ENCODE results near the gene NCMAP.
"Not testable (repeated sequence)": the region's sequence is repeated elsewhere in the genome, so short reads cannot be mapped to it uniquely, and the experiment has no call there.

Gene NCMAP

DNA sequence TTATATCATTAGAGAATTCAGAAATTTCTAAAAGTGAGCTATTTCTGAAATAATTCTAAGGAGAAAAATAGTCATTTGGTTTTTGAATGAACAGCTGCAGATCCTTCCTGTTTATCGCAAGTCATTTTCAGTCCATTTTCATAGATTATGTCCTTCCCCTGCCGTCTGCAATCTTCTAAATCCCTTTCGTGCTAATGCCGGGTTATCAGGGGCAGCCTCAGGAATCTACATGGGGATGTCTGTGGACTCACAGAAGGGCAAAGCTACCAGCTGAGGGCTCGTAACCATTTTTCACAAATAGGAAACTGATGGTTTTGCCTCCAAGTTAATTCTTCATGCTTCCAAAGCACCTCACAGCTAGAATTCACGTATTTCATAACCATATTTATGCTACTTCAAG, 30.3 kb upstream of the NCMAP start:
- no peaks in the 10 kb centered on the region for H3K79me2 ChIP-seq (ENCODE audit: insufficient read depth, low read depth)
- H3K4me2 ChIP-seq: no peak overlapping the region
- no peak overlapping the region for H3K9ac ChIP-seq
- no peaks in the 10 kb centered on the region for H3K27me3 ChIP-seq (ENCODE audit: insufficient read depth, low read depth)
- H3K36me3 ChIP-seq (ENCODE audit: insufficient read depth): no peaks in the 10 kb centered on the region
- H3K4me1 ChIP-seq (ENCODE audit: low read depth, poor library complexity, severe bottlenecking): no peaks in the 10 kb centered on the region
- no peak overlapping the region for H3K27ac ChIP-seq
- no peaks in the 10 kb centered on the region for H4K20me1 ChIP-seq (ENCODE audit: insufficient read depth)
- TF ChIP-seq CTCF (conservative IDR thresholded peaks at IDR 0.05; ENCODE audit: low read depth, low read length): no peak
- no peak overlapping the region for H2AFZ ChIP-seq (ENCODE audit: low read depth)
- no peak overlapping the region for H3K4me3 ChIP-seq (IDR thresholded peaks at IDR 0.05; ENCODE audit: insufficient read depth, low read depth, low read length)

DNA sequence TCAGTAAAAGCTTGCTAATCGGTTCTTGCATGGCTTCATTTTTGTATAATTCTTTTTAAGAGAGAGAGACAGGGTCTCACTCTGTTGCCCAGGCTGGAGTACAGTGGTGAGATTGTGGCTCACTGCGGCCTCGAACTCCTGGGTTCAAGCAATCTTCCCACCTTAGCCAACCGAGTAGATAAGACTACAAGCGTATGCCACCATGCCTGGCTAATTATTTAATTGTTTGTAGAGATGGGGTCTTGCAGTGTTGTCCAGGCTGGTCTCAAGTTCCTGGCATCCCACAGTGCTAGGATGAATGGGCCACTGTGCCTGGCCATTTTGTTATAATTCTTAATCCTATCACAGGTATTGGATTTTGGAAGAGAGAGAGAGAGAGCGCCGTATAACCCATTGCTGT, 29.8 kb upstream of the NCMAP start:
- no peak overlapping the region for H2AFZ ChIP-seq (ENCODE audit: low read depth)
- no peaks in the 10 kb centered on the region for H3K36me3 ChIP-seq (ENCODE audit: insufficient read depth)
- H4K20me1 ChIP-seq (ENCODE audit: insufficient read depth): no peaks in the 10 kb centered on the region

GRCh38 chr1:24526940-24527542, 28.8 kb upstream of the NCMAP start:
- Histone ChIP-seq H2AFZ (ENCODE audit: low read depth) (no peak overlapping the region), H3K27me3 (ENCODE audit: insufficient read depth, low read depth) (no peaks in the 10 kb centered on the region), H3K4me3 (IDR thresholded peaks at IDR 0.05; ENCODE audit: insufficient read depth, low read depth, low read length) (no peak overlapping the region), H3K27ac (no peak overlapping the region), H3K9ac (no peak overlapping the region), H4K20me1 (ENCODE audit: insufficient read depth) (no peaks in the 10 kb centered on the region), H3K79me2 (ENCODE audit: insufficient read depth, low read depth) (no peaks in the 10 kb centered on the region), H3K36me3 (ENCODE audit: insufficient read depth) (no peaks in the 10 kb centered on the region), H3K4me1 (ENCODE audit: low read depth, poor library complexity, severe bottlenecking) (no peaks in the 10 kb centered on the region), H3K4me2 (no peak overlapping the region)
- TF ChIP-seq CTCF (conservative IDR thresholded peaks at IDR 0.05; ENCODE audit: low read depth, low read length): peak; percentile 76

More for the DNA sequence above, 29.8 kb upstream of the NCMAP start:
- H3K27ac ChIP-seq: no peak overlapping the region
- H3K4me2 ChIP-seq: no peak overlapping the region
- no peaks in the 10 kb centered on the region for H3K4me1 ChIP-seq (ENCODE audit: low read depth, poor library complexity, severe bottlenecking)
- no peak overlapping the region for H3K4me3 ChIP-seq (IDR thresholded peaks at IDR 0.05; ENCODE audit: insufficient read depth, low read depth, low read length)
- no peak for TF ChIP-seq CTCF (conservative IDR thresholded peaks at IDR 0.05; ENCODE audit: low read depth, low read length)
- H3K79me2 ChIP-seq (ENCODE audit: insufficient read depth, low read depth): no peaks in the 10 kb centered on the region
- H3K27me3 ChIP-seq (ENCODE audit: insufficient read depth, low read depth): no peaks in the 10 kb centered on the region
- H3K9ac ChIP-seq: no peak overlapping the region

DNA sequence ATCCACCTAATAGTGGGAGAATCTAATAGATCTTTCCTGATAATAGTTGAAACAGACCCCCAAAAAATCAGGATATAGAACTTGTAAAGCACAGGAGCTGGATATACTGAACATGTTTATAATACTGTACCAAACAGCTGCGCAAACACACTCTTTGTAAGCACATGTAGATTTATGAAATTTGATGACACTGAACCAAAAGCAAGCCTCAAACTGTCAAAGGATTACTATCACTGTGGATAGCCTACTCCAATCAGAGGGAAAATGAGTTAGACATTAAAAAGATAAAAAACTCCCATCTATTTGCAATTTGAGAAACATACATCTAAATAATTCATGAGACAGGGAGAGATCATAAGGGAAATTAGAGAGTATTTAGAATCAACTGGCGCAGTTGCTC, 27.1 kb upstream of the NCMAP start:
- H3K79me2 ChIP-seq (ENCODE audit: insufficient read depth, low read depth): no peaks in the 10 kb centered on the region
- H3K4me2 ChIP-seq: no peak overlapping the region
- no peak overlapping the region for H3K9ac ChIP-seq
- H2AFZ ChIP-seq (ENCODE audit: low read depth): no peak overlapping the region
- no peak for TF ChIP-seq CTCF (conservative IDR thresholded peaks at IDR 0.05; ENCODE audit: low read depth, low read length)
- H3K27ac ChIP-seq: no peak overlapping the region
- H3K4me1 ChIP-seq (ENCODE audit: low read depth, poor library complexity, severe bottlenecking): peaks cover 2% of the 10 kb centered on the region
- H3K27me3 ChIP-seq (ENCODE audit: insufficient read depth, low read depth): no peaks in the 10 kb centered on the region
- no peaks in the 10 kb centered on the region for H3K36me3 ChIP-seq (ENCODE audit: insufficient read depth)
- no peak overlapping the region for H3K4me3 ChIP-seq (IDR thresholded peaks at IDR 0.05; ENCODE audit: insufficient read depth, low read depth, low read length)
- no peaks in the 10 kb centered on the region for H4K20me1 ChIP-seq (ENCODE audit: insufficient read depth)

GRCh38 chr1:24529292-24529691, 26.6 kb upstream of the NCMAP start:
- H3K36me3 ChIP-seq (ENCODE audit: insufficient read depth); H3K4me3 ChIP-seq (IDR thresholded peaks at IDR 0.05; ENCODE audit: insufficient read depth, low read depth, low read length); H2AFZ ChIP-seq (ENCODE audit: low read depth); H3K79me2 ChIP-seq (ENCODE audit: insufficient read depth, low read depth); H4K20me1 ChIP-seq (ENCODE audit: insufficient read depth); H3K27ac ChIP-seq; H3K27me3 ChIP-seq (ENCODE audit: insufficient read depth, low read depth); H3K4me2 ChIP-seq; H3K9ac ChIP-seq; H3K4me1 ChIP-seq (ENCODE audit: low read depth, poor library complexity, severe bottlenecking): not testable (repeated sequence)

All from KMS-11 (cell line).